Neural progenitor cell (in vitro differentiated cells): ENCODE measurements around the gene SGO2. TPM values are rescaled to one million over a fixed set of nuclear protein-coding genes. Genes with fewer than 3 reads are reported as not detected.

Experiments
- DNase-seq: peaks from one replicate; pipeline ENCODE4 v3.0.0-alpha.2; 2016; ENCODE audit warnings: low spot score
- H2AFZ ChIP-seq: fragments of 200-600 bp; sonication (generic); replicated peaks from 2 replicates; pipeline ENCODE4 v1.6.1; 2016; ENCODE audit warnings: antibody characterized with exemption
- H3F3A ChIP-seq: fragments of 200-600 bp; sonication (generic); 2 replicates; pipeline ENCODE4 v1.6.1; 2016; ENCODE audit warnings: antibody characterized with exemption, low read depth
- H3K27ac ChIP-seq: fragments of 200-600 bp; sonication (generic); 2 replicates; pipeline ENCODE4 v1.5.1; 2016; ENCODE audit warnings: mild to moderate bottlenecking
- H3K27me3 ChIP-seq: fragments of 200-600 bp; sonication (generic); 2 replicates; pipeline ENCODE4 v1.6.1; 2016; ENCODE audit warnings: mild to moderate bottlenecking, moderate library complexity
- H3K36me3 ChIP-seq: fragments of 200-600 bp; sonication (generic); 2 replicates; pipeline ENCODE4 v1.5.1; 2016
- H3K4me1 ChIP-seq: fragments of 200-600 bp; sonication (generic); 2 replicates; pipeline ENCODE4 v1.6.1; 2016; ENCODE audit warnings: mixed run types
- H3K4me2 ChIP-seq: fragments of 200-600 bp; sonication (generic); 2 replicates; pipeline ENCODE4 v1.6.1; 2016
- H3K4me3 ChIP-seq: fragments of 200-600 bp; sonication (generic); 2 replicates; pipeline ENCODE4 v1.5.1; 2016
- H3K79me2 ChIP-seq: fragments of 200-600 bp; sonication (generic); 2 replicates; pipeline ENCODE4 v1.6.1; 2016; ENCODE audit warnings: low read depth
- H3K9ac ChIP-seq: fragments of 200-600 bp; sonication (generic); 2 replicates; pipeline ENCODE4 v1.6.1; 2016
- H3K9me3 ChIP-seq: fragments of 200-600 bp; sonication (generic); 2 replicates; pipeline ENCODE4 v1.5.1; 2016; ENCODE audit warnings: low read depth
- H4K20me1 ChIP-seq: fragments of 200-600 bp; sonication (generic); 2 replicates; pipeline ENCODE4 v1.6.1; 2016; ENCODE audit warnings: low read depth
- H3K27ac Mint-ChIP-seq: 3 replicates; pipeline ENCODE4 v1.8.0; 2021; ENCODE audit warnings: mixed read lengths
- H3K27me3 Mint-ChIP-seq: 2 replicates; pipeline ENCODE4 v1.8.0; 2022; ENCODE audit warnings: low read depth, mild to moderate bottlenecking, inconsistent platforms, moderate library complexity, mixed read lengths; ENCODE audit not compliant: insufficient read depth
- H3K36me3 Mint-ChIP-seq: 3 replicates; pipeline ENCODE4 v1.8.0; 2021; ENCODE audit warnings: mixed read lengths
- H3K4me1 Mint-ChIP-seq: 3 replicates; pipeline ENCODE4 v1.8.0; 2021; ENCODE audit warnings: mixed read lengths
- H3K4me3 Mint-ChIP-seq: 3 replicates; pipeline ENCODE4 v1.8.0; 2021; ENCODE audit warnings: mild to moderate bottlenecking, moderate library complexity, mixed read lengths
- H3K9me3 Mint-ChIP-seq: 3 replicates; pipeline ENCODE4 v1.8.0; 2020; ENCODE audit warnings: mixed read lengths
- CTCF ChIP-seq: fragments of 200-600 bp; sonication (generic); IDR thresholded peaks from 2 replicates; pipeline ENCODE4 v1.5.1; 2017; ENCODE audit warnings: antibody characterized with exemption, mild to moderate bottlenecking
- EZH2 ChIP-seq: fragments of 200-600 bp; sonication (generic); IDR thresholded peaks from 2 replicates; pipeline ENCODE4 v1.6.1; 2017; ENCODE audit warnings: antibody characterized with exemption, mild to moderate bottlenecking, moderate library complexity
- EZH2phosphoT487 ChIP-seq: fragments of 200-600 bp; sonication (generic); IDR thresholded peaks from 2 replicates; pipeline ENCODE4 v1.6.1; 2017; ENCODE audit warnings: antibody characterized with exemption
- total RNA-seq: library from RNA; depleted of rRNA; stranded (reverse); fragments of >200 nt; gene quantifications from 2 replicates; pipeline ENCODE4 v1.2.3, GENCODE V29; 2015; ENCODE audit warnings: low replicate concordance

SGO2 gene
- total RNA-seq, 1 donor from 2014 or later, result 83.8 TPM

- H3K36me3 Mint-ChIP-seq, result peaks cover 15% of the 10 kb centered on the region
- no peak overlapping the region for H3K27ac Mint-ChIP-seq
- H3K9me3 Mint-ChIP-seq, result no peaks in the 10 kb centered on the region
- Histone ChIP-seq H3K27ac (no peak overlapping the region), H3K27me3 (no peaks in the 10 kb centered on the region), H3K9me3 (no peaks in the 10 kb centered on the region), H3F3A (no peaks in the 10 kb centered on the region), H3K36me3 (no peaks in the 10 kb centered on the region), H2AFZ (no peak overlapping the region), H3K4me2 (no peak overlapping the region), H3K79me2 (no peaks in the 10 kb centered on the region), H3K4me1 (peaks cover 13% of the 10 kb centered on the region), H3K4me3 (no peak overlapping the region), H4K20me1 (no peaks in the 10 kb centered on the region), H3K9ac (no peak overlapping the region)
- H3K4me1 Mint-ChIP-seq, result peaks cover 29% of the 10 kb centered on the region
- no peak for DNase-seq
- peaks cover 4% of the 10 kb centered on the region for H3K27me3 Mint-ChIP-seq
- TF ChIP-seq EZH2phosphoT487 (no peak), CTCF (no peak), EZH2 (no peak)
- no peak overlapping the region for H3K4me3 Mint-ChIP-seq
Measured at GRCh38 chr2:200479692-200480265, 46.2 kb upstream of the SGO2 start.

- H3K27ac Mint-ChIP-seq, result no peak overlapping the region
- peaks cover 28% of the 10 kb centered on the region for H3K4me1 Mint-ChIP-seq
- H3K27ac ChIP-seq, result no peak overlapping the region
- no peaks in the 10 kb centered on the region for H3K27me3 ChIP-seq
- H3K36me3 Mint-ChIP-seq, result peaks cover 10% of the 10 kb centered on the region
- no peak overlapping the region for H2AFZ ChIP-seq
- peaks cover 6% of the 10 kb centered on the region for H3K4me1 ChIP-seq
- H4K20me1 ChIP-seq, result no peaks in the 10 kb centered on the region
- no peaks in the 10 kb centered on the region for H3K79me2 ChIP-seq
- DNase-seq, result no peak
- H3K4me3 ChIP-seq, result no peak overlapping the region
- TF ChIP-seq CTCF (no peak), EZH2 (no peak), EZH2phosphoT487 (no peak)
- no peaks in the 10 kb centered on the region for H3K36me3 ChIP-seq
- no peak overlapping the region for H3K4me3 Mint-ChIP-seq
- H3F3A ChIP-seq, result no peaks in the 10 kb centered on the region
- H3K9me3 ChIP-seq, result no peaks in the 10 kb centered on the region
- H3K9me3 Mint-ChIP-seq, result no peaks in the 10 kb centered on the region
- no peak overlapping the region for H3K4me2 ChIP-seq
- no peak overlapping the region for H3K9ac ChIP-seq
- peaks cover 6% of the 10 kb centered on the region for H3K27me3 Mint-ChIP-seq
Measured at GRCh38 chr2:200482194-200482593, 43.8 kb upstream of the SGO2 start.

GRCh38 chr2:200483729-200484198, 42.2 kb upstream of the SGO2 start:
- Mint-ChIP-seq H3K27ac (no peak overlapping the region), H3K4me1 (peaks cover 25% of the 10 kb centered on the region), H3K4me3 (no peak overlapping the region), H3K27me3 (peaks cover 6% of the 10 kb centered on the region), H3K9me3 (no peaks in the 10 kb centered on the region), H3K36me3 (peaks cover 2% of the 10 kb centered on the region)
- no peak overlapping the region for H3K4me3 ChIP-seq
- no peak for TF ChIP-seq EZH2phosphoT487
- TF ChIP-seq CTCF, result peak; percentile 76
- TF ChIP-seq EZH2, result no peak
- no peaks in the 10 kb centered on the region for H3K79me2 ChIP-seq
- H3F3A ChIP-seq, result no peaks in the 10 kb centered on the region
- no peak overlapping the region for H3K4me2 ChIP-seq
- peak; percentile 78 for DNase-seq
- H3K9ac ChIP-seq, result no peak overlapping the region
- H3K27me3 ChIP-seq, result no peaks in the 10 kb centered on the region
- no peaks in the 10 kb centered on the region for H3K36me3 ChIP-seq
- peaks cover 6% of the 10 kb centered on the region for H3K4me1 ChIP-seq
- H4K20me1 ChIP-seq, result no peaks in the 10 kb centered on the region
- no peaks in the 10 kb centered on the region for H3K9me3 ChIP-seq
- H3K27ac ChIP-seq, result no peak overlapping the region
- peak overlapping the region; percentile 56 for H2AFZ ChIP-seq
